GM19193 (cell line): ENCODE results near the gene ASPN.

ENCODE experiments used
- POLR2A ChIP-seq: IDR thresholded peaks from 4 replicates; pipeline ENCODE4 v1.6.1; 2011; ENCODE audit not compliant: insufficient read depth, insufficient read length; ENCODE audit errors: extremely low read depth

Gene ASPN

GRCh38 chr9:92423612-92424011 is 58.7 kb downstream of the ASPN start:
- no peak for TF ChIP-seq POLR2A

DNA sequence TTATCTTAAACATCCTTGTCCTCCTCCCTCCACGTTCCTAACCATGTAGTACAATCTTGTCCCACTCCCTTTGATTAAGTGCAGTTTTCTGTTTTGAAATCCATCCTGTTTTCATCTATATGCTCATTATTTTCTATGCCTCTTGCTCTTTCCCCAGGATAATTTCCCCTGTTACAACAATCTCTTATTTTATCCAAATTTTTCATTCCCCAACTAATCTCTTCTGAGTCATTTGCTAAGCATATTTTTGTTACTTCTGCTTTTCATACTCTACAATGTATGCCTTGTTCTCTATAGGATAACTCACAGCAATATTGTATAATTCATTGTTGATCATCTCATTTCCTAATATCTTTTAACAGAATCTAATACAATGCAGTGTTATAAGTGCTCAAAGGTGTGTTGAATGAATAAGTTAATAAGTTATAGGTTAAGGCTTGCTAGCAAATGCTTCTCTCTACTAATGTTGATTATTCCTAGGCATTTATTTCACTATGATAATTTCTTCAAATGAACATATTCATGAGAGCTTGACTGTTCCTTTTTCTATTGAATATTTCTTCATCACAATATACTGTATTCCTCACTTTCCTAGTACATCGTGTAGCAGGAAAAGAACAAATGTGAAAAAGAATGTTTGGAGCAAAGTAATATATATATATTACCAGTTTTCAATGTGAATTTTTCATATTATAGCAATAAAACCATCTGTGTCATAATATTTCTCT is 59.5 kb downstream of the ASPN start:
- TF ChIP-seq POLR2A = no peak

GRCh38 chr9:92414566-92414965 is 67.7 kb downstream of the ASPN start:
- no peak for TF ChIP-seq POLR2A

DNA sequence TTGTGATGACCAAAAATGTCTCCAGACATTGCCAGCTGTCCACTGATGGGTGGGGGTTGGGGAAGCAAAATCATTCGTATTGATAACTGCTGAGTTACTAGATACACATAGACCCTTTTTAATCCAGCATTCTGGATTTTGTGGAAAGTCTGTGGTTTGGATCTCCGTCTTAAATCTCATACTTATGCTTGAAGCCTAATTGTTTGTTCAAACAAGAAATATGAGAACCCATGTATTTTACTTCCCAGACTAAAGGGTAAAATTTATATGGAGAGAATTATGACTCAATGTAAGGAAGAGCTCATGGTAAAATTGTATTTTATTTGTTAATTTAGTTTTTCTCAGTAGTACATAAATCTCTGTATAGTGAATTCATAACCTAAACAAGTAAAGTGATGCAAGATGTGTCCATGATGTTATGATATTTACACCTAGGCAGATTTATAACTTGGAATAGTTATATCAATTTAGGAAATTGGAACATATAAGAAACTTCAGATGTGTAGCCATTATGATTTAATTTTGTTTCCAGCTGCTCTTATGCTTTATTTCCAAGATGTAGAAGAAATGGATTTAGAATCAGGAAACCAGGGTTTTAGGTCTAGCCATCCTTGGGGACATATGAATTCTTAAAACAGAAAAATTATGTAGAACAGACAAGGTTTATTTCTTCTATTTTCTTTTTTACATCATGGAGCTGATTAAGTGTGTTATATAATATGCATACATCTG is 73.4 kb downstream of the ASPN start:
- no peak for TF ChIP-seq POLR2A

- TF ChIP-seq POLR2A = no peak
Observed at GRCh38 chr9:92407818-92408217, 74.5 kb downstream of the ASPN start.

DNA sequence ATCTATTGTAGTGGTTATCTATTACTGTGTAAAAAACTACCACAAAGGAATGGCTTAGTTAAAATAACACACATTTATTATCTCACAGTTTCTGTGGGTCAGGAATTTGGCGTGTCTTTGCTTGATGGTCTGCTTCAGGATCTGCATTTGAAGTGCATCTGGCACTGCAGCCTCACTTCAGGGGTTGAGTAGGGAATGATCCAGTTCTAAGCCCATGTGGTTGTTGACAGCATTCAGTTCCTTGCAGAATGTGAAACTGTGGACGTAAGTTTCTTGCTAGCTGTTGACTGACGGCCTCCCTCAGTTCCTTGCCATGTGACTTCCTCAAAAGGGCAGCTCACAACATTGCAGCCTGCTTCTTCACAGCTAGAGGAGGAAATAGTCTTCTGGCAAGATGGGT is 75.8 kb downstream of the ASPN start:
- TF ChIP-seq POLR2A = no peak
